ENCODE data around the gene GIN1. TPM values are rescaled to one million over a fixed set of nuclear protein-coding genes. Genes with fewer than 3 reads are reported as not detected.

GIN1 gene
- total and polyA plus RNA-seq, 2 of the 4 experiments (the other 2 are of a cell fraction): 2.9 to 3.1 TPM

DNA sequence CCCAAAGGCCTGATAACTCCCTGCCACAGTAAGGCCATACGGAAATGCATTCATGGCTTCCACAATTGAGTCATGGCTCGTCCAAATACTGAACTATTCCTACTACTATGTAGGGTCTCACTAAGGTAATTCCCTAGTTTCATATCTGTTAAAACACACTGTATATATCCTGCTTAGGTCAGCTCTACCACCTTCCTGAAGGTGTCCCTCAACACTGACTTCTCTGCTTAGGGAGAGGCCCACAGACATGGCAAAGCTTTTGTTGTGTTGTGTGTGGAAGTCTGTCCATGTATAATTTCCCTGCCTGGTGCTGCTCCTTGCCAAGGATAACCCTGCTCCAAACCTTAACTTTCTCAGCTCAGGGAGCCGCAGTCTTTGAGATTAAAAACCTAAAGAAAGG lies 60.4 kb downstream of the GIN1 start:
- WGBS, 2 experiments (ENCODE audit: extremely low coverage in 2 of 2, insufficient read length in 1 of 2): 60% methylated on average over 1 of the region's 3 CpGs; no CpG with 5 or more reads in 1 of the 2 experiments
- Histone ChIP-seq H4K5ac (ENCODE audit: low read depth, low read length) (no peak overlapping the region), H2BK20ac (ENCODE audit: low read depth, low read length) (no peak overlapping the region), H2AFZ (replicated peaks; ENCODE audit: low read length, poor library complexity) (no peak overlapping the region), H4K91ac (ENCODE audit: insufficient read depth, low read depth, low read length) (no peak overlapping the region), H3K27me3 (ENCODE audit: control insufficient read depth, insufficient read depth, low read length) (no peaks in the 10 kb centered on the region), H3K27ac (ENCODE audit: insufficient read depth, low read length) (no peak overlapping the region), H3K9me1 (ENCODE audit: insufficient read depth, low read length) (no peaks in the 10 kb centered on the region), H2BK5ac (ENCODE audit: low read depth, low read length, poor library complexity, severe bottlenecking) (no peak overlapping the region), H3K18ac (ENCODE audit: low read depth, low read length) (no peak overlapping the region), H2BK120ac (ENCODE audit: low read depth, low read length) (no peak overlapping the region), H3K9ac (ENCODE audit: low read depth, low read length) (no peak overlapping the region), H2BK15ac (ENCODE audit: low read depth, low read length) (no peak overlapping the region), H3K56ac (ENCODE audit: extremely low read depth, insufficient read depth, low read length) (no peak overlapping the region), H3K79me1 (ENCODE audit: low read depth in 1 of 2, low read length in 2 of 2) (no peaks in the 10 kb centered on the region), H2AK5ac (ENCODE audit: low read depth, low read length) (no peak overlapping the region), H4K8ac (ENCODE audit: low read depth in 2 of 2, low read length in 2 of 2) (no peak overlapping the region), H3K4ac (ENCODE audit: low read depth, low read length) (no peak overlapping the region), H3K9me3 (ENCODE audit: control insufficient read depth, insufficient read depth, low read length) (no peaks in the 10 kb centered on the region), H2AK9ac (replicated peaks; ENCODE audit: low read depth, low read length, poor library complexity) (no peak overlapping the region), H3K4me3 (ENCODE audit: insufficient read depth, low read depth, low read length) (no peak overlapping the region), H3K14ac (replicated peaks; ENCODE audit: low read depth, low read length) (no peak overlapping the region), H3K4me1 (ENCODE audit: control insufficient read depth, insufficient read depth, low read length) (no peaks in the 10 kb centered on the region), H3K4me2 (ENCODE audit: low read depth, low read length) (no peak overlapping the region), H4K20me1 (ENCODE audit: insufficient read depth, low read length) (no peaks in the 10 kb centered on the region), H3K23ac (ENCODE audit: low read depth, low read length) (no peak overlapping the region), H3K36me3 (ENCODE audit: control insufficient read depth, insufficient read depth, low read length) (no peaks in the 10 kb centered on the region)
- no TSS peak for BruUV-seq (replicated peaks)
- ATAC-seq (ENCODE audit: low read depth) (no peak), DNase-seq (no peak)
- in situ Hi-C loops (cut with MboI; ENCODE audit: low sequenced_read_pairs): no loop called here
- CTCF ChIA-PET: interaction anchor here (0.6 kb wide), 1 partner anchor 167 kb away, joined by 3 read pairs; no protein-coding TSS in a partner anchor
- TF ChIP-seq, protein P1, sequence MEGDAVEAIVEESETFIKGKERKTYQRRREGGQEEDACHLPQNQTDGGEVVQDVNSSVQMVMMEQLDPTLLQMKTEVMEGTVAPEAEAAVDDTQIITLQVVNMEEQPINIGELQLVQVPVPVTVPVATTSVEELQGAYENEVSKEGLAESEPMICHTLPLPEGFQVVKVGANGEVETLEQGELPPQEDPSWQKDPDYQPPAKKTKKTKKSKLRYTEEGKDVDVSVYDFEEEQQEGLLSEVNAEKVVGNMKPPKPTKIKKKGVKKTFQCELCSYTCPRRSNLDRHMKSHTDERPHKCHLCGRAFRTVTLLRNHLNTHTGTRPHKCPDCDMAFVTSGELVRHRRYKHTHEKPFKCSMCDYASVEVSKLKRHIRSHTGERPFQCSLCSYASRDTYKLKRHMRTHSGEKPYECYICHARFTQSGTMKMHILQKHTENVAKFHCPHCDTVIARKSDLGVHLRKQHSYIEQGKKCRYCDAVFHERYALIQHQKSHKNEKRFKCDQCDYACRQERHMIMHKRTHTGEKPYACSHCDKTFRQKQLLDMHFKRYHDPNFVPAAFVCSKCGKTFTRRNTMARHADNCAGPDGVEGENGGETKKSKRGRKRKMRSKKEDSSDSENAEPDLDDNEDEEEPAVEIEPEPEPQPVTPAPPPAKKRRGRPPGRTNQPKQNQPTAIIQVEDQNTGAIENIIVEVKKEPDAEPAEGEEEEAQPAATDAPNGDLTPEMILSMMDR (conservative IDR thresholded peaks at IDR 0.05; ENCODE audit: low read depth, low read length): no peak
- TF ChIP-seq FOS (IDR thresholded peaks at IDR 0.05; ENCODE audit: low read depth, low read length) (no peak), MXI1 (IDR thresholded peaks at IDR 0.05; ENCODE audit: borderline replicate concordance, low read depth, low read length) (no peak), RFX5 (IDR thresholded peaks at IDR 0.05; ENCODE audit: low read depth, low read length) (no peak), RAD21 (IDR thresholded peaks at IDR 0.05; ENCODE audit: low read length) (no peak), SMC3 (IDR thresholded peaks at IDR 0.05; ENCODE audit: low read depth, low read length) (no peak), NFE2L2 (IDR thresholded peaks at IDR 0.05; ENCODE audit: low read depth, low read length) (no peak), RCOR1 (IDR thresholded peaks at IDR 0.05; ENCODE audit: insufficient replicate concordance, low read length) (no peak), CEBPB (IDR thresholded peaks at IDR 0.05; ENCODE audit: low read depth, low read length) (no peak), POLR2A (IDR thresholded peaks at IDR 0.05; ENCODE audit: low read depth, low read length) (no peak), MAZ (IDR thresholded peaks at IDR 0.05; ENCODE audit: borderline replicate concordance, low read depth, low read length) (no peak), MAFK (IDR thresholded peaks at IDR 0.05; ENCODE audit: low read depth, low read length) (no peak), BHLHE40 (IDR thresholded peaks at IDR 0.05; ENCODE audit: low read depth, low read length) (no peak), CHD1 (IDR thresholded peaks at IDR 0.05; ENCODE audit: low read depth, low read length) (no peak)
- TF ChIP-seq, protein P2, sequence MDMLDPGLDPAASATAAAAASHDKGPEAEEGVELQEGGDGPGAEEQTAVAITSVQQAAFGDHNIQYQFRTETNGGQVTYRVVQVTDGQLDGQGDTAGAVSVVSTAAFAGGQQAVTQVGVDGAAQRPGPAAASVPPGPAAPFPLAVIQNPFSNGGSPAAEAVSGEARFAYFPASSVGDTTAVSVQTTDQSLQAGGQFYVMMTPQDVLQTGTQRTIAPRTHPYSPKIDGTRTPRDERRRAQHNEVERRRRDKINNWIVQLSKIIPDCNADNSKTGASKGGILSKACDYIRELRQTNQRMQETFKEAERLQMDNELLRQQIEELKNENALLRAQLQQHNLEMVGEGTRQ (IDR thresholded peaks at IDR 0.05; ENCODE audit: low read depth, low read length): no peak
- TF ChIP-seq, protein P3, sequence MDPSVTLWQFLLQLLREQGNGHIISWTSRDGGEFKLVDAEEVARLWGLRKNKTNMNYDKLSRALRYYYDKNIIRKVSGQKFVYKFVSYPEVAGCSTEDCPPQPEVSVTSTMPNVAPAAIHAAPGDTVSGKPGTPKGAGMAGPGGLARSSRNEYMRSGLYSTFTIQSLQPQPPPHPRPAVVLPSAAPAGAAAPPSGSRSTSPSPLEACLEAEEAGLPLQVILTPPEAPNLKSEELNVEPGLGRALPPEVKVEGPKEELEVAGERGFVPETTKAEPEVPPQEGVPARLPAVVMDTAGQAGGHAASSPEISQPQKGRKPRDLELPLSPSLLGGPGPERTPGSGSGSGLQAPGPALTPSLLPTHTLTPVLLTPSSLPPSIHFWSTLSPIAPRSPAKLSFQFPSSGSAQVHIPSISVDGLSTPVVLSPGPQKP (IDR thresholded peaks at IDR 0.05; ENCODE audit: borderline replicate concordance, low read depth, low read length): no peak
- dilution Hi-C loops (cut with HindIII; ENCODE audit: low sequenced_read_pairs, unreplicated experiment): no loop called here
- POLR2A ChIA-PET (ENCODE audit: unreplicated experiment): no interaction called here
- intact Hi-C loops (cut with micrococcal nuclease): no loop called here

Measured in IMR-90 (cell line).